H1 (cell line): ENCODE data around the gene CD247. TPM values are rescaled to one million over a fixed set of nuclear protein-coding genes. Genes with fewer than 3 reads are reported as not detected.

Experiments
- ASH2L ChIP-seq: fragments of 200-600, 300-600 bp; sonication (generic); IDR thresholded peaks from one replicate; pipeline ENCODE4 v1.7.1; 2017; ENCODE audit warnings: low read length
- ATF2 ChIP-seq: IDR thresholded peaks from 2 replicates; pipeline ENCODE4 v1.6.1; 2012; ENCODE audit warnings: low read length, inconsistent platforms
- CEBPB ChIP-seq: IDR thresholded peaks from 2 replicates; pipeline ENCODE4 v1.6.1; 2012; ENCODE audit warnings: low read depth, low read length
- GTF2F1 ChIP-seq: IDR thresholded peaks from 2 replicates; pipeline ENCODE4 v1.6.1; 2012; ENCODE audit warnings: low read depth, low read length, improper control_type of control experiment, borderline replicate concordance
- KDM5A ChIP-seq: fragments of 200-600 bp; IDR thresholded peaks from 2 replicates; pipeline ENCODE4 v1.7.1; 2012; ENCODE audit warnings: mild to moderate bottlenecking, low read length, inconsistent platforms, mixed read lengths
- SIN3A ChIP-seq, 2 experiments: IDR thresholded peaks in 1 of 2; conservative IDR thresholded peaks in 1 of 2; 2 replicates each; pipeline ENCODE4 v1.6.1; 2011 to 2012; ENCODE audit warnings: low read length in 2 of 2, improper control_type of control experiment in 1 of 2, low read depth in 1 of 2, mild to moderate bottlenecking in 1 of 2
- SIRT6 ChIP-seq: IDR thresholded peaks from one replicate; pipeline ENCODE4 v1.7.1; 2012; ENCODE audit warnings: low read length, inconsistent platforms
- SUZ12 ChIP-seq: fragments of 200-600 bp; sonication (generic); IDR thresholded peaks from 2 replicates; pipeline ENCODE4 v1.6.1; 2012; ENCODE audit warnings: mild to moderate bottlenecking, inconsistent platforms, low read length, moderate library complexity, mixed read lengths
- TBP ChIP-seq: IDR thresholded peaks from 2 replicates; pipeline ENCODE4 v1.6.1; 2011; ENCODE audit warnings: low read depth, low read length, improper control_type of control experiment
- polyA plus RNA-seq, 7 experiments: library from polyadenylated mRNA; depleted of rRNA in 3 of 7; stranded (reverse) in 5 of 7; unstranded in 2 of 7; fragments of >200 nt in 5 of 7; fragments of 200-250 nt in 2 of 7; gene quantifications; 1 replicate in 5 of 7; 2 replicates in 1 of 7; 4 replicates in 1 of 7; pipeline versions ENCODE4 v1.2.1 to v1.2.3, GENCODE V29; 2011 to 2013; ENCODE audit warnings: missing spikeins in 2 of 7, mixed read lengths in 2 of 7
- total RNA-seq: library from RNA; stranded (reverse); fragmentation: NEBNext Ultra II Directional; extraction: Animal tissue kit (Norgen Biotek cat#: 25700); gene quantifications from 2 replicates; pipeline ENCODE4 v1.2.1, GENCODE V29; 2021

Gene CD247
- total and polyA plus RNA-seq, 2 of the 8 experiments (the other 6 are each of a cell fraction or from before 2014, with no cell fraction given) = 2.0 to 2.2 TPM

DNA sequence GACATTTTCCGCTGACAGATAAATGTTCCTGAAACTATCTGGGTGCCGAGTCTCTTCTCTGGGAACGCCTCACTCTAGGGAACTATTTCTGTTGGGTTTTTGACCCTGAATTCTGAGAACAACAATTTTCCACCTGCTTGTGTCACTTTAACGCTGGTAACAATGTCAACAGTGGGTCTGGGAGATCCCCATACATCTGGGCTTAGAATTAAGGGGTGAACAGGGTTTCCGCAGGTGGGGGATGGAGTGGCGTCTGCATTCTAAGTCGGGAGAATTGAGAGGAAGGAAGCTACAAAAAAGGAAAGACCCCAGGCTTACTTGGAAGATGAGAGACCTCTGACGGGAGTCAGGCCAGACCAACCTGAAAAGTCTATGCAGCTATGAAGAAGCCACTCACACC, 8.7 kb downstream of the CD247 start (continued):
- TF ChIP-seq ATF2 = no peak
- no peak for TF ChIP-seq SIRT6
- TF ChIP-seq ASH2L = no peak
- no peak for TF ChIP-seq SUZ12
- no peak for TF ChIP-seq GTF2F1
- no peak for TF ChIP-seq TBP
- no peak for TF ChIP-seq SIN3A (conservative IDR thresholded peaks at IDR 0.05 in 1 of 2, IDR thresholded peaks at IDR 0.05 in 1 of 2; ENCODE audit: low read depth in 1 of 2, low read length in 2 of 2)
- TF ChIP-seq KDM5A = no peak
- no peak for TF ChIP-seq CEBPB
